Fibroblast of skin of left biceps (primary cell): ENCODE results near the gene TMED10.
A peak's percentile ranks its signal among the peaks of the same experiment; 100 is the strongest.

Source experiments
- DNase-seq, 2 experiments: peaks; one replicate each; pipeline ENCODE4 v3.0.0-alpha.2; 2013; ENCODE audit warnings: low read depth in 2 of 2

Gene TMED10

GRCh38 chr14:75088566-75089373, 87.6 kb downstream of the TMED10 start:
- DNase-seq: peak; percentile 15 to 23

- DNase-seq: no peak
These were observed 88.3 kb downstream of the TMED10 start for GRCh38 chr14:75088153-75088552.

GRCh38 chr14:75084513-75084912, 91.9 kb downstream of the TMED10 start:
- DNase-seq: no peak

- no peak for DNase-seq
These were observed 93.1 kb downstream of the TMED10 start for GRCh38 chr14:75083271-75083670.

GRCh38 chr14:75081660-75082229, 94.7 kb downstream of the TMED10 start:
- DNase-seq: no peak
